HG03571 (cell line): ENCODE measurements around the gene STARD4.

ENCODE experiments used
- ATAC-seq: cut with Tn5 transposase; IDR thresholded peaks from one replicate; pipeline ENCODE4 v1.9.1; 2021; ENCODE audit not compliant: unreplicated experiment

STARD4 gene

DNA sequence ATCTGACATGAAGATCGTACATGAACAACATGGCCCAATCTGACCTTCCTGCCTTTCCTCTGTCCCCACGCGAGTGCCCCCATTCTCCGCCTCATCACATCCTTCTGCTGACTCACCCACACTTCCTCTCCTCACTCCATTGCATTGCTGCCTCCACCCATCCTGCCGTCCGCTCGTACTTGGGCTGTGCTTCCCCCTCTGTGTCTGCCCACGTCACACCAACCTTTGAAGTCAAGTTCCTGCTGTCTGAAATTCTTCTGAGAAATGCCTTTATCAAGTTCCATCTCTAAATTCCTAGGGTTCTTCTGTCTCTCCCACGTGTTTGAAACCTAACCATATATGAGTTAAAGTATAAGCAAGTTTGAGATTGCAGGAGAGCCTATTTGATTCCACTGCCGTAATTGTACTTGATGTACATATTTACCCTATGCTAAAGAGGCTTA lies 18.0 kb upstream of the STARD4 start:
- peak; percentile 93 for ATAC-seq

DNA sequence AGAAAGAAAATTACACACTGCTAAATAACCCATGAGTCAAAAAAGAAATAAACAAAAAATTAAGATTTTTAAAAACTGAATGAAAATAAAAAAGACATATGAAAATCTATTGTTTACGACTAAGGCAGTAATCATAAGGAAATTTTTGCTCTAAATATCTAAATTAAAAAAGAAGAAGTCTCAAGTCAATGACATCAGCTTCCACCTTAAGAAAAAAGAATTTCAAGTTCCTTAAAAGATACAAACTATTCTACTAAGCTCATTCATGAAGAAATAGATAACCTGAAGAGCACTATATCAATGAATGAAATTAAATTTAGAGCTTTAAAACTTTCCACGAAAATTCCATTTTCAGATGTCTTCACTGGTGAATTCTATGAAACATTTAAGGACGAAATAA lies 15.7 kb upstream of the STARD4 start:
- no peak for ATAC-seq

GRCh38 chr5:111520908-111521307 lies 8.6 kb upstream of the STARD4 start:
- ATAC-seq = no peak

- no peak for ATAC-seq
These were observed 6.4 kb upstream of the STARD4 start for GRCh38 chr5:111518777-111519176.

- ATAC-seq = no peak
These were observed 5.6 kb upstream of the STARD4 start for GRCh38 chr5:111517853-111518501.

GRCh38 chr5:111514087-111514486 lies 1.8 kb upstream of the STARD4 start:
- no peak for ATAC-seq

DNA sequence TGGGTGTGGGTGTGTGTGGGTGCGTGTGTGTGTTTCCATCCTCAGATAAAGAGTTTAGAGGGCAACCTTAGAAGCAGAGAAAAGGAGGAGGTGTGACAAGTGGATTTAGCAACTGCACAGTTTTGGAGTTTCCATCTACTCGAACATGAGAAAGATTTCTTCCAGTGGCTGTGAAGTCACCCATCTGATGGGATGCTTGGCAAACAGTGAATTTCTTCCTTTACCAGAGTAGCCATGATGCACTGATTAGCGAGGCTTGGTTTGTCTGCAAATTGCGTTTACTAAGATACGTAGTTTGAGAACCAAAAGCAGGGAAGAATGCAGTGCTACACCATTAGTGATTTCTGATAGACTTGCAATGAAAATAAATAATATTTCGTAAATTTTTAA lies 791 bp upstream of the STARD4 start:
- no peak for ATAC-seq

DNA sequence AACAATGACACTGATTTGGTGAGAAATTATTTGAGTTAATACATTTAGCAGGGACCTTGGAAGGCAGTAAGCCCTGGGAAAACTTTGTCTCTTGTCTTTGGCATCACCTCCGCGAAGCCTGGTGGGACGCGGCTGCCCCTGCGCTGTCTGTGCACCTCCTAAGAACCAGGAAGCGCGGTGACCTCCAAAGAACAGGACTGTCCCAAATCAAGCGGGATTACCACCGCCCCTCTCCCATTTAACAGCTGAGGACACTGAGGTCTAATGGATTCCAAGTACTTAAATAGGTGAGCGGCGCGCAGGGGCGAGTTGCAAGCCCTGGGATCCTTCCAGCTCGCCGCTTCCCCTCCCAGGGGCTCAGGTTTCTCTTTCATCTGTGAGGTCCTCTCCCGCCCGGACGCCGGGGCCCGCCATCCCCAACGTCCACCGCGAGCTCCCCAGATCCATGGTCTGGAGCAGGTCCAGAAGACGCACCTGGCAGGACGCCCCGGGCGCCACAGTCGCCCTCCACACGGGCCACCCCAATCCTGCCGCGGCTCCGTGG lies 432 bp downstream of the STARD4 start:
- peak; percentile 8 for ATAC-seq

DNA sequence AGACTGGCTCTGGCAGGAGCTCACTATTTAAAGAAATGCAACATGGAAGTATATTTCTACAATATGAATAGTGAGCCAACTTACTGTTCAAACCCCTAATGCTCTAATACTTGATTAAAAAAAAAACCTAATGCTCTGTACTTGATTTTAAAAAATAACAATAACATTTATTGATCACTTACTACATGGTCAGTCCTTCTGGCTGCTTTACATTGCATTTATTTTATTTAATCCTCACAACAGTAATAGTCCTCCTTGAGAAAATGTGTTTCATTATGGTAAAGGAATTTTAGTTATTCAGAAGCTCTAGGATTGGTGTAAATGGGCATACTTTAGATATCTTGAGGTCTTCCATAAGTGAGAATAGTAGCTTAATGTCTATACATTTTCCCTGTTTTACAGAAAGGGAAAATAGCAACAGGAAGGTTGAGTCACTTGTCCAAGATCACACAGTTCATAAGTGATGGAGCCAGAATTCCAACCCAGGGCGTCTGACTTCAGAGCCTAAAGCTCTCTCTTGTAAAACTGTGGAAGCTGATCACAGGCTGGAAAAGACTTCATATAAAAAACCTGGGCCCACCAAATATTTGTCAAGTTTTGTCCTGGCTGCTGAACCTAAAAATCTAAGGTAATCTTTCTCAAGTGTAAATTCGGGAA lies 1.0 kb downstream of the STARD4 start:
- no peak for ATAC-seq

- no peak for ATAC-seq
These were observed 3.2 kb downstream of the STARD4 start for GRCh38 chr5:111509119-111509518.

GRCh38 chr5:111507276-111507675 lies 5.1 kb downstream of the STARD4 start:
- ATAC-seq = no peak

- no peak for ATAC-seq
These were observed 7.2 kb downstream of the STARD4 start for GRCh38 chr5:111505096-111505495.

DNA sequence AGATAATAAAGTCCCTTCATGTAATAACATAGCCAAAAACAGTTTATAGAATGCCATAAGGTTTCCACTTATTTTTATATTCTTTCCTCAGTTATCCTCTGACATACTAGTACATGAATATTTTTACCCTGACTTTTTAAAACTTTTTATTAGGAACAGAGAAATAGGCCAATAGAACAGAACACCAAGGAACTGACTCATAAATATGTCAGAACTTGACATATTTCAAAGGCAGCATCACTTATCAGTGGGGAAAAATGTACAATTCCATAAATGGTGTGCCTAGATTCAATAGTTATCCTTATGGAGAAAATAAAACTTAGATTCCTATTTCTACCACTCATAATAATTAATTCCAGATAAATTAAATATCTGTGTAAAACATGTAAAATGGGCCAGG lies 9.4 kb downstream of the STARD4 start:
- ATAC-seq = no peak

GRCh38 chr5:111498346-111498745 lies 14.0 kb downstream of the STARD4 start:
- ATAC-seq = no peak

DNA sequence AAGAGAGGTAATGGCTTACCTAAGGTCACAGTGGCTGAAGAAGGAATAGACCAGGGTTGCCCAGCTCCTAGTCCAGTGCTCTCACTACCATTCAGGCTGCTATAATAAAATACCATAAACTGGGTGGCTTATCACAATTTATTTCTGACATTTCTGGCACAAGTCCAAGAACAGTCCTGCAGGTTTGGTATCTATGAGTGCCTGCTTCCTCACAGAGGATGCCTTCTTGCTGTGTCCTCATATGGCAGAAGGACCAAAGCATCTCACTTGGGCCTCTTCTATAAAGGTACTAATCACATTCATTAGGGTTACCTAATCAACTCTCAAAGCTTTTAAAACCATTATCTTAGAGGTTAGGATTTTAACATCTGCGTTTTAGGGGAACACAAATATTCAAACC lies 17.2 kb downstream of the STARD4 start:
- ATAC-seq = no peak

DNA sequence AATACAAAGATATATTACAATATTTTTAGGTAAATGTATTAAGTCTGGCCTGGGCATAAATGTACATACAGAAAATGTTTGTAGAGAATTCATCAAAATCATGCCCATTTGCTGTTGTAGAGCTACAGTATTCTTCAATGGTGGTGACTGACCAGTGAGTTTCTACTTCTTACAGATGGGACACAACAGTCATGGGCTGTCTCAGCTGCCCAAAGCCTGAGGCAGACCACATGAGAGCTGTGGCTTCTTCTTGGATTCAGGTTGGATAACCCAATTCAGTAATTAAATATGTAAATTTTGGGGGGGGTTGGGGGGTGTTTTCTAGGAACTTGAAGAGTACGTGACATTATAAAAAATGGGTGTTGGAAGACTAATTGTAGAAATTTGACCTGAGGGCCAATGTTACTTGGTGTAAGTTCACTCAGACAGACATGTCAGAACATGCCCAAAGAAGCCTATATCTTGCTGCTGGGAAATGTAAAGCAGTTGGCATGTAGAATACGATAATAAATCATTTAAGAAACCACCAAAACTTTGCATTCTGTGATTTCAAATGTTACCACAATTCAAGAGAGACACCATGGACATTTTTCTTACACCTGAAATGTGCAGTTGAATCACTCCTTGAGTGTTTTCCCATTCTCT lies 17.9 kb downstream of the STARD4 start:
- no peak for ATAC-seq

DNA sequence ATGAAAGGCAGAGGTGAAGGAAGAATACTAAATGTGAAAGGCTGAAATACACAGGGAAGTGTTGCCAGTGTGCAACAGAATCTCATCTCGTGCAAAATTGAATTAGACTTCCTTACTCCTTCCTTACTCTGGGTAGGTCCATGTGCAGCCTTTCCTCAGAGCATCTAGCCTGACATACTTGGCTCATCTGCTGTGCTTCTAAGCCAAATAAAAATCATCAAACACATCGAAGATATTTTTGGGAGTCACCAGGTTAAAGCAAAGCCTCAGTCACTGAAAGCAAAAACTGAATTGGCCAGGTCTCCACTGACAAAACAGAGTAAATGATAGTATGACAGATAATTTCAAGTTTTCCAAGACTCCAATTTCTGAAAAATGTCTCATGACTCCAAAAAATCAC lies 19.3 kb downstream of the STARD4 start:
- ATAC-seq = no peak

- ATAC-seq = no peak
These were observed 24.0 kb downstream of the STARD4 start for GRCh38 chr5:111488353-111488752.

GRCh38 chr5:111486926-111487325 lies 25.4 kb downstream of the STARD4 start:
- no peak for ATAC-seq

GRCh38 chr5:111486055-111486454 lies 26.3 kb downstream of the STARD4 start:
- ATAC-seq = no peak

DNA sequence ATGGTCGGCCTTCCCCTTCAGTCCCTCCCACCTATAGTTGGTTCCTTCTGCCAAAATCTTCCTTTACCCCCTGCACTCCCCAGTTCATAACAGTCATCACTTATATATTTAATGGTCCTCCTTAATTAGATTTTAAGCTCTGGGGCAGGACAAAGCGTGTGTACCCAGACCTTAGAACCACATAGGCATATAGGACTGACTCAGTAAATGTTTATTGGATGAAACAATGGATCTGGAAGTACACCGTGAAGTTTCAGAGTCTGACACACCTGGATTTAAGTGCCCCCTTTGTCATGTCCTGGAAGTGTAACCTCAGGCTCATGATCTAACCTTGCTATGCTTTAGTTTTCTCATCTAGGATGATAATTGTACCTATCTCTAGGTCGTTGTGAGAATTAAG lies 32.0 kb downstream of the STARD4 start:
- ATAC-seq = no peak

- no peak for ATAC-seq
These were observed 33.4 kb downstream of the STARD4 start for GRCh38 chr5:111478898-111479297.
